ENCODE results near the gene PRLHR.
A peak's percentile ranks its signal among the peaks of the same experiment; 100 is the strongest.

GRCh38 chr10:118544401-118544948 is 51.0 kb downstream of the PRLHR start:
- no peak for TF ChIP-seq USF2 (IDR thresholded peaks at IDR 0.05; ENCODE audit: low read depth, low read length)
- TF ChIP-seq, protein P1, sequence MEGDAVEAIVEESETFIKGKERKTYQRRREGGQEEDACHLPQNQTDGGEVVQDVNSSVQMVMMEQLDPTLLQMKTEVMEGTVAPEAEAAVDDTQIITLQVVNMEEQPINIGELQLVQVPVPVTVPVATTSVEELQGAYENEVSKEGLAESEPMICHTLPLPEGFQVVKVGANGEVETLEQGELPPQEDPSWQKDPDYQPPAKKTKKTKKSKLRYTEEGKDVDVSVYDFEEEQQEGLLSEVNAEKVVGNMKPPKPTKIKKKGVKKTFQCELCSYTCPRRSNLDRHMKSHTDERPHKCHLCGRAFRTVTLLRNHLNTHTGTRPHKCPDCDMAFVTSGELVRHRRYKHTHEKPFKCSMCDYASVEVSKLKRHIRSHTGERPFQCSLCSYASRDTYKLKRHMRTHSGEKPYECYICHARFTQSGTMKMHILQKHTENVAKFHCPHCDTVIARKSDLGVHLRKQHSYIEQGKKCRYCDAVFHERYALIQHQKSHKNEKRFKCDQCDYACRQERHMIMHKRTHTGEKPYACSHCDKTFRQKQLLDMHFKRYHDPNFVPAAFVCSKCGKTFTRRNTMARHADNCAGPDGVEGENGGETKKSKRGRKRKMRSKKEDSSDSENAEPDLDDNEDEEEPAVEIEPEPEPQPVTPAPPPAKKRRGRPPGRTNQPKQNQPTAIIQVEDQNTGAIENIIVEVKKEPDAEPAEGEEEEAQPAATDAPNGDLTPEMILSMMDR (conservative IDR thresholded peaks at IDR 0.05; ENCODE audit: low read depth, low read length), result no peak
- no peak for TF ChIP-seq RAD21 (IDR thresholded peaks at IDR 0.05; ENCODE audit: low read length)
- TF ChIP-seq MAFK (IDR thresholded peaks at IDR 0.05; ENCODE audit: low read depth, low read length), result peak; percentile 96
